Measurements from ENCODE around the gene C6.

DNA sequence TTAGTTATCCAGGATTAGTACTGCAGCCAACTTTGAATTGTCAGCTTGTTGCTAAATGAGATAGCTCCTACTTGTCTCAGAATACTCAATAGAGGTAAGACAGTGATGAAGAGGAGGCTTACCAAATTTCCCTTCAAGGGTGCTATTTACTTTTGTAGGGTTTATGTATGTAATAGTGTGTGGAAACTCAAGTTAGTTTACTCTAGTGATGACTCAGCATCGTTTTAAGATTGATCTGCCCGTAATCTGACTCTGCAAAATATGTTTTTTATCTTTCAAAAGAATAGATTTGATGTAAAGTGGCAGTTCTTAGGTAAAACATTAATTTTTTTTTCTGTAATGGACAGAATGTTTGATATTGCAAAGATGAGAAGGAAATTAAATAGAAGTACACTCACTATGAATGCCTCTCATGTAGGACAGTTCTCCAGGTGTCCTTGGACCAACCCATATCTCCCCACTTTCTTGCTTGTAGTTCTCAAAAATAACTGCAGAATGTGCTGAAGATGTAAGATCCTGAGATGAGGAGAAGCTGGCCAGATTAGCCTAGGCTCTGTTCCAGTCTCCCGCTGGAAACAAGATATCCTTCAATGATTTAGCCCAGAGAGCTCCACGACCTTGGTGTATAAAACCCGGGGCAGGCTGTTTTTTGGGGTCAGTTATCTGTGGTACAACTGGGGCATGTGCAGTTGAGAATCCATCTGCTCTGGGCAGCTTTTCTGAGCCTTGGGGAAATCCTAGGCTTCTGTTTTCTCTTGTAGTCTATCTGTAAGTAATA is 117.8 kb downstream of the C6 start:
- TF ChIP-seq, protein P1, sequence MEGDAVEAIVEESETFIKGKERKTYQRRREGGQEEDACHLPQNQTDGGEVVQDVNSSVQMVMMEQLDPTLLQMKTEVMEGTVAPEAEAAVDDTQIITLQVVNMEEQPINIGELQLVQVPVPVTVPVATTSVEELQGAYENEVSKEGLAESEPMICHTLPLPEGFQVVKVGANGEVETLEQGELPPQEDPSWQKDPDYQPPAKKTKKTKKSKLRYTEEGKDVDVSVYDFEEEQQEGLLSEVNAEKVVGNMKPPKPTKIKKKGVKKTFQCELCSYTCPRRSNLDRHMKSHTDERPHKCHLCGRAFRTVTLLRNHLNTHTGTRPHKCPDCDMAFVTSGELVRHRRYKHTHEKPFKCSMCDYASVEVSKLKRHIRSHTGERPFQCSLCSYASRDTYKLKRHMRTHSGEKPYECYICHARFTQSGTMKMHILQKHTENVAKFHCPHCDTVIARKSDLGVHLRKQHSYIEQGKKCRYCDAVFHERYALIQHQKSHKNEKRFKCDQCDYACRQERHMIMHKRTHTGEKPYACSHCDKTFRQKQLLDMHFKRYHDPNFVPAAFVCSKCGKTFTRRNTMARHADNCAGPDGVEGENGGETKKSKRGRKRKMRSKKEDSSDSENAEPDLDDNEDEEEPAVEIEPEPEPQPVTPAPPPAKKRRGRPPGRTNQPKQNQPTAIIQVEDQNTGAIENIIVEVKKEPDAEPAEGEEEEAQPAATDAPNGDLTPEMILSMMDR (conservative IDR thresholded peaks at IDR 0.05; ENCODE audit: low read length), result no peak
- no peak for TF ChIP-seq EZH2phosphoT487 (IDR thresholded peaks at IDR 0.05; ENCODE audit: borderline replicate concordance, low read depth, low read length)
